IgD-negative memory B cell (primary cell): ENCODE measurements around the gene PMM1. TPM values are rescaled to one million over a fixed set of nuclear protein-coding genes. Genes with fewer than 3 reads are reported as not detected.

ENCODE experiments used
- H3K27ac Mint-ChIP-seq, 3 donors: one replicate each; pipeline ENCODE4 v1.8.0; 2020 to 2022; ENCODE audit warnings: mild to moderate bottlenecking in 3 of 3, mixed read lengths in 3 of 3, moderate library complexity in 1 of 3
- H3K27me3 Mint-ChIP-seq: one replicate; pipeline ENCODE4 v1.8.0; 2021; ENCODE audit warnings: mixed read lengths
- H3K36me3 Mint-ChIP-seq: one replicate; pipeline ENCODE4 v1.8.0; 2020; ENCODE audit warnings: mild to moderate bottlenecking, mixed read lengths
- H3K4me1 Mint-ChIP-seq, 3 donors: one replicate each; pipeline ENCODE4 v1.8.0; 2020 to 2022; ENCODE audit warnings: mixed read lengths in 3 of 3, mild to moderate bottlenecking in 1 of 3
- H3K4me3 Mint-ChIP-seq, 4 donors: one replicate each; pipeline ENCODE4 v1.8.0; 2020 to 2022; ENCODE audit warnings: mild to moderate bottlenecking in 4 of 4, mixed read lengths in 4 of 4, moderate library complexity in 3 of 4
- H3K9me3 Mint-ChIP-seq, 3 donors: one replicate each; pipeline ENCODE4 v1.8.0; 2020 to 2021; ENCODE audit warnings: mixed read lengths in 3 of 3, mild to moderate bottlenecking in 1 of 3
- polyA plus RNA-seq: library from polyadenylated mRNA; unstranded; fragments of 300-500 nt; fragmentation: Illumina TruSeq; gene quantifications from one replicate; pipeline ENCODE4 v1.2.3, GENCODE V29; 2021

PMM1 gene
- polyA plus RNA-seq, 1 donor from 2014 or later, result 21.8 TPM

- H3K4me3 Mint-ChIP-seq, result peak overlapping the region in 1 of 4 donors; percentile 8
- no peak overlapping the region for H3K27ac Mint-ChIP-seq
- no peaks in the 10 kb centered on the region for H3K9me3 Mint-ChIP-seq
- peaks cover 3 to 7% (median 3%) of the 10 kb centered on the region in 3 donors for H3K4me1 Mint-ChIP-seq
- H3K27me3 Mint-ChIP-seq, result no peaks in the 10 kb centered on the region
- peaks cover 1% of the 10 kb centered on the region for H3K36me3 Mint-ChIP-seq
These were observed 61.4 kb downstream of the PMM1 start for GRCh38 chr22:41528132-41528766.

Other genes with a start within 250 kb of the PMM1 start
- gene TEF, start 207.9 kb downstream of the PMM1 start, polyA plus RNA-seq, result 2.9 TPM
- 52.2 TPM for gene TOB2, start 143.0 kb downstream of the PMM1 start, polyA plus RNA-seq
- gene PHF5A, start 121.1 kb downstream of the PMM1 start, polyA plus RNA-seq, result 23.8 TPM
- 132 TPM for gene ACO2, start 120.7 kb downstream of the PMM1 start, polyA plus RNA-seq
- gene POLR3H, start 45.4 kb downstream of the PMM1 start, polyA plus RNA-seq, result 15.9 TPM
- gene CSDC2, start 28.8 kb downstream of the PMM1 start, polyA plus RNA-seq, result not detected
- 12.5 TPM for gene DESI1, start 31.2 kb upstream of the PMM1 start, polyA plus RNA-seq
- gene XRCC6, start 31.5 kb upstream of the PMM1 start, polyA plus RNA-seq, result 377 TPM
- gene SNU13, start 99.0 kb upstream of the PMM1 start, polyA plus RNA-seq, result 316 TPM
- 105 TPM for gene MEI1, start 109.7 kb upstream of the PMM1 start, polyA plus RNA-seq
- gene CCDC134, start 210.8 kb upstream of the PMM1 start, polyA plus RNA-seq, result 6.1 TPM
- gene SREBF2, start 243.3 kb upstream of the PMM1 start, polyA plus RNA-seq, result 59.8 TPM